Globus pallidus (tissue), 1 donor: Measurements from ENCODE around the gene VGF.
"Not testable (repeated sequence)": the region's sequence is repeated elsewhere in the genome, so short reads cannot be mapped to it uniquely, and the experiment has no call there.

ENCODE experiments used
- DNase-seq: peaks from one replicate; pipeline ENCODE4 v3.0.0-alpha.2; 2015; ENCODE audit warnings: low spot score

Gene VGF

GRCh38 chr7:101165075-101165957 lies at the start of gene VGF:
Gene VGF, minus strand, starts transcription at chr7:101165569. Its CDS starts 726 bp downstream, at chr7:101164843.
- DNase-seq, result peak; percentile 81

- no peak for DNase-seq
Observed at GRCh38 chr7:101212014-101212413, 46.6 kb upstream of the VGF start.

- DNase-seq, result no peak
Observed at GRCh38 chr7:101211501-101211900, 46.1 kb upstream of the VGF start.

DNA sequence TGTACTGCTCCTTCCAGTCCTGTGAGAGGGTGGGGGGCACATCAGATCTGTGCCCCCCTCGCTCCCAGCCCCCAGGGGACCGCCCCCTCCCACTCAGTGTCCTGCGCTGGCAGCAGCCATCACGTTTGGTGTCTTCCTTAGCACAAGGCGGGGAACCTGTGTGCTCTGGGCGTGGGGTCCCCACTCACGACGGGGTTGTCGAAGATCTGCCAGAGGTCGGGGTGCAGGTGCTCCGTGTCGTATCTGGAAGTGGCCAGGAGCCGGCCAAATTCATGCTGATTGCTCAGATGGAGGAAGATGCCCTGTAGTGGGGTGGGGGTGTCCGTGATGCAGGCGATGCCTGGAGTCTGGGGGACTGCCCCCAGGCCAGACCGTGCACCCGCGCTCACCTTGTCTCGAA lies 44.8 kb upstream of the VGF start:
- no peak for DNase-seq

- DNase-seq, result no peak
Observed at GRCh38 chr7:101208794-101209193, 43.4 kb upstream of the VGF start.

- DNase-seq, result no peak
Observed at GRCh38 chr7:101207459-101207858, 42.1 kb upstream of the VGF start.

- no peak for DNase-seq
Observed at GRCh38 chr7:101206665-101207042, 41.3 kb upstream of the VGF start.

DNA sequence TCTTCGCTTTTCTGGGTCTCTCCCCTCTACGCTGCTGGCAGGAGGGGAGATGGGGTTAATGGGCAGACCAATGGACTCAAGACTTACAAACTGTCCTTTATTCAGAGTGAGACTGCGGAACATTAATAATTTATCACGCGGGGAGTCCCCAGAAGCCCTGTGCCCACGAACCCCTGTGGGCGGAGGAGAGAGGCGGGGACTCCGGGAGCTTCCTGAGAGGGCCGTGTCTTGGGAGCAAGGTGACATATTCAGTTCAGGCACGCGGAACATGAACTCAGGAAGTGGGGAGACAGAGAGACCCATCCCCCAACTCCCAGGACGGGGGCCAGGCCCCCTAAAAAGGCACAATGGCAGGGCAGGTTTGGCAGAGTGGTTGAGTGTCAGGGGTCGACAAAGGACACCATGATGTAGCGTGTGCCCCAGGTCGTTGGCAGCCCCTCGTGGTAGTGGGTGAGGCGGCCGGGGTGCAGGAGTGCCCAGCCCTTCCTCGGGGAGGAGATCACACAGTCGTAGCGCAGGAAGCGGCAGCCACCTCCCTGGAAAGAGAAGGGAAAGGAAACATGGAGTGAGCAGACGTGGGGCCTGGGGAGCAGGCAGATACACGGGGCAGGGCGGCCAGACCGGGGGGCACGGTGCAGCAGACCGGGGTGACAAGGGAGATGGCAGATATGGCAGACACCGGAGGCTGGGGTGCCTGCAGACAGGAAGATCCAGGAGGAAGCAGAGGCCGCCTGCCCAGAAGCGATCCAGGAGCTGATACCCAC lies 40.7 kb upstream of the VGF start:
- no peak for DNase-seq

- DNase-seq, result not testable (repeated sequence)
Observed at GRCh38 chr7:101203740-101204738, 38.7 kb upstream of the VGF start.

- no peak for DNase-seq
Observed at GRCh38 chr7:101202603-101202918, 37.2 kb upstream of the VGF start.

DNA sequence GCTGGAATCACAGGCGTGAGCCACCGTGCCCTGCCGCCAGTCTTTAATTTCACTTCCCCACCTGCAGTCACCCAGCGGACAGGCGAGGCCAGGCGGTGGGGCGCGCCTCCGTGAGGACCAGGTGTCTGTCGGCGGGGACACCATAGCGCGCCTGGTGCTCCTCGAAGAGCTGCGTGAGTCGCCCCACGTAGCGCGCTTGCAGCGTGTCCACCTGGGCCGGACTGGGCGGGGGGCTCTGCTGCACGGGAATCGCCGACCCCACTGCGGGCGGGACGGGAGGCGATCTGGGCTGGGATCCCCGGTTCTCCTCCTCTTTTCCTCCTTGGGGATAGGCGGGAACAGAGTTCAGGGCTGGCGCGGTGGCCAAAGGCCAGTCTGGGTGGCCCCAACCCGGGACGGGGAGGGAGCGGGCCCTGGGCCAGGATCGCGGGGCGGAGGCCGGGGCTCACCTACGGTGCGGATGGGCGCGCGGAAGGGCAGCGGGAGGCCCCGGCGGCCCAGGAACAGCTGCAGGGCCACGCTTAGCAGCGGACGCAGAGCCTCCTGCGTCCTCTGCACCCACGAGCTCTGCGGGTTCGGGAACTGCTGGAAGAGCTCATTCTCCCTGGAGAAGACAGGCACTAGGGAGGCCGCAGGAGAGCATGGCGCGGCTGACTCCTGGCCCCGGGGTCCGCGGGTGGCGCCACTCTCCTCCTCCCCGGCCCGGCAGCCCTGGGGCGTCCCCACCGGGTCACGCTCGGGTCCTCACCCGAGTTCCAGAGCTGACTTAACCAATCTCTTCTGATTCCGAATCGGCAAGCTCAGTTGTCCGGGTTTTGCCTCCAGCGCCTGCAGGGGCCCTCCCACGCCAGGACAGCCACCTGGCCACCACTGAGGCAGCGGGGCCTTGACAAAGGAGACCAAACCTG lies 36.6 kb upstream of the VGF start:
- DNase-seq, result no peak

DNA sequence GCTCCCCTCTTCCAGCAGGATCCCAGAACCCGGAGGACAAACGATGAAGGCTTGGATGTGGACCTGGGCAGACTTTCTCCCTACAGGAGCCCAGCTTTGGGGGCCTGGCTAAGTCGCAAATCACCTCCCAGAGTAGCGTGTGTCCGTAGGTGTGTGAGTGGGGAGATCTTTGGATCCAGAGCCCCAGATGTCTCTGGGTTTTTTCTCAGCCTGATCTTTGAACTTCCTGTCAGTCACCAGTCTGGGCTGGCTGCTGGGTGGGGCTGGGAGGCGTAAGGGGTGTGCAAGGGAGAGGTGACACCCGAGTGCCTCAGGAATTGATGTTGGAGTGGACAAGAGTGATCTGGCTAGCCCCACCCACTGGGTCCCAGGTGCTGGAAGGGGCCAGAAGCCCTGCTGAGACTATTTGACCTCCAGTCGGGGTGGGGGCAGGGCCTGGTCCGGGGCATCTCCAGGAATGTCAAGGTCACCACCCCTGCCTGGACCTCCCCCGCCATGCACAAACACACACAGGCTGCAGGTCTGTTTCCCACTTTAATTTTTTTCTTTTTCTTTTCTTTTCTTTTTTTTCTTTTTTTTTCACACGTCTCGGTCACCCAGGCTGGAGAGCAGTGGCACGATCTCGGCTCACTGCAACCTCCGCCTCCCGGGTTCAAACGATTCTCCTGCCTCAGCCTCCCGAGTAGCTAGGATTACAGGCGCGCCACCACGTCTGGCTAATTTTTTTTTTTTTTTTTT lies 35.7 kb upstream of the VGF start, which contains the start of gene MOGAT3:
MOGAT3 (minus strand) TSS at position 175 of the 738 bp plus-strand sequence. CDS start 182 bp downstream, outside the sequence.
- no peak for DNase-seq

DNA sequence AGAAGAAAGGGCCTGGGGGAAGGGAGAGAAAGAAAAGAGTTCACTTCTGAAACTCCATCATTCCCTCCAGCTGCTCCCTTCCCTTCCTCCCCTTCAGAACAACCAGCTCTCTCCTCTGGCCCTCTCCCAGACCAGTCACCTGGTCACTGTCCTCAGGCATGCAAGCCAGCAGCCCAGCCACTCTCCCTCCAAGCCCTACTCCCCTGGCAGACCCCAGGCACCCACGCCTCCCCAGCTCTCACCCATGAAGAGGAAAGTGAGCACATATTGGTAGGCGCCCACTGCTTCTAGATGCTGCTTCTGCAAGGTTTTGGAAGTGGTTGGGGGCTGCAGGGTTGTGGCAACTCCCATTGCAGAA lies 35.1 kb upstream of the VGF start:
- DNase-seq, result no peak

DNA sequence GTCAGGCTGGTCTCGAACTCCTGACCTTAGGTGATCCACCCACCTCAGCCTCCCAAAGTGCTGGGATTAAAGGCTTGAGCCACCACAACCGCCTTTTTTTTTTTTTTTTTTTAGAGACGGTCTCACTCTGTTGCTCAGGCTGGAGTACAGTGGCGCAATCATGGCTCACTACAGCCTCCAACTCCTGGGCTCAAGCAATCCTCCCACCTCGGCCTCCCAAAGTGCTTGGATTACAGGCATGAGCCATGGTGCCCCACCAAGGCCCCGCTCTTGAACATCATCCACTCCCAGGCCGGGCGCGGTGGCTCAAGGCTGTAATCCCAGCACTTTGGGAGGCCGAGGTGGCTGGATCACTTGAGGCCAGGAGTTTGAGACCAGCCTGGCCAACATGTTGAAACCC lies 34.2 kb upstream of the VGF start:
- DNase-seq, result not testable (repeated sequence)

GRCh38 chr7:101198476-101198875 lies 33.1 kb upstream of the VGF start:
- no peak for DNase-seq

GRCh38 chr7:101197991-101198390 lies 32.6 kb upstream of the VGF start:
- DNase-seq, result no peak

- no peak for DNase-seq
Observed at GRCh38 chr7:101195884-101196283, 30.5 kb upstream of the VGF start.

GRCh38 chr7:101189109-101189508 lies 23.7 kb upstream of the VGF start:
- no peak for DNase-seq

GRCh38 chr7:101186844-101187428 lies 21.6 kb upstream of the VGF start:
- DNase-seq, result no peak

- DNase-seq, result no peak
Observed at GRCh38 chr7:101186194-101186593, 20.8 kb upstream of the VGF start.
